GM21825 (cell line): ENCODE data around the gene SYNDIG1.

Source experiments
- ATAC-seq: cut with Tn5 transposase; IDR thresholded peaks from one replicate; pipeline ENCODE4 v1.9.1; 2021; ENCODE audit warnings: mild to moderate bottlenecking, moderate library complexity; ENCODE audit not compliant: unreplicated experiment

SYNDIG1 gene

DNA sequence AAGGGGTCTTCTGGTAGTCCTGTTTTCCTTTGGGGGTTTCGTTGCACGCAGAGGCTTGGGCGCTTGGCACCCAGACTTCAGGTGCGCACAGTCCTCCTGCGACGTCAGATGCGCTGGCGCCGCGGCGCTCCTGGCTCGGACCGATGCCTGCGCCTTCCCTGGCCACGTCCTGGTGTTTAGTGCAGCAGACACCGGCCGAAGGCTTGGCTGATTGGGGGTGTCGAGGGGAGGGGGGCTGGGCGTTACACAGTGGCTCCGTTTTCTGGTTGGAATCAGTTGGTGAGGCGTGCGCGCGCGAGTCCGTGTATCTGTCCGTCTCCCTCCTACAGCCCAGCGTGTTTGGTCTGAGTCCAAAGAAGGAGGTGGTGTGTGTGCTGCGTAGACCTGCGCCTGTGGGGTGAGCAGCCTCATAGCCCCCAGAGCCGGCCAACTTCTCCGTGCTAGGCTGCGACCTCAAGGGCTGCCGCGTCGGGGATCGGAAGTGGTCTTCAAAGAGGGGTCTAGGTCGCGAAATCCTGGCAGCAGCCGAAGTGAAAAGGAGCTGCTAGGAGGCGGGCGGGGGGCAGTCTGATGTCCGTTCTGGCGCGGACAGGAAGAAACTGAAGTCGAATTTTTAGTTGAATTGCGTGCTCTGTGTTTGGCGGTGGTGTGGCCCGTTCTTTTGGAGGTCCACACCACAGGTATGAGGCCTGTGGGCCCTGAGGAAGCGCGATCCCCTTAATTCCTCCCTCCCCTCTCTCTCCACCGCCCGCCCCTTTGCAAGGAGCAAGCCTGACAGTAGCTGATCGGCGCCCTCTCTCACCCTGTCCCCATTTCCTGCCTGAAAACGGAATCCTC, 1.5 kb downstream of the SYNDIG1 start:
- ATAC-seq = no peak

DNA sequence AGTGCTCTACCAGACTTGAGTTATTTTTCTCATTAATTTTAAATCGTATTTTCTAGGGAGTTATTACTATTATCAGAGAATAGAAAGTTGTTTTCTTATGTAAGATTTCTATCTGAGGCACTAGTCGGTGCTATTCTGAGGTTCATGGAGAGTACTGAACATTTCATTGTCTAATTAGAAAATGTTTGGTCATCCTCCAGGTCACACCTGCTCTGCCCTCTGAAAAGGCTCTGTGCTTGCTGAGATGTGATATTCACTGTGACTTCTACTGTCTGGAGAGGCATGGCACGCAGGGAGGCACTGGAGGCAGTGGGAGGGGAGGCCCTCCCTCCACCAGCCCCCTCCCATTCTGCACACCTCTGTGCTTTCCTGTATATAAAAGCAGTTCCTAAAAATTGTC, 3.0 kb downstream of the SYNDIG1 start:
- no peak for ATAC-seq

DNA sequence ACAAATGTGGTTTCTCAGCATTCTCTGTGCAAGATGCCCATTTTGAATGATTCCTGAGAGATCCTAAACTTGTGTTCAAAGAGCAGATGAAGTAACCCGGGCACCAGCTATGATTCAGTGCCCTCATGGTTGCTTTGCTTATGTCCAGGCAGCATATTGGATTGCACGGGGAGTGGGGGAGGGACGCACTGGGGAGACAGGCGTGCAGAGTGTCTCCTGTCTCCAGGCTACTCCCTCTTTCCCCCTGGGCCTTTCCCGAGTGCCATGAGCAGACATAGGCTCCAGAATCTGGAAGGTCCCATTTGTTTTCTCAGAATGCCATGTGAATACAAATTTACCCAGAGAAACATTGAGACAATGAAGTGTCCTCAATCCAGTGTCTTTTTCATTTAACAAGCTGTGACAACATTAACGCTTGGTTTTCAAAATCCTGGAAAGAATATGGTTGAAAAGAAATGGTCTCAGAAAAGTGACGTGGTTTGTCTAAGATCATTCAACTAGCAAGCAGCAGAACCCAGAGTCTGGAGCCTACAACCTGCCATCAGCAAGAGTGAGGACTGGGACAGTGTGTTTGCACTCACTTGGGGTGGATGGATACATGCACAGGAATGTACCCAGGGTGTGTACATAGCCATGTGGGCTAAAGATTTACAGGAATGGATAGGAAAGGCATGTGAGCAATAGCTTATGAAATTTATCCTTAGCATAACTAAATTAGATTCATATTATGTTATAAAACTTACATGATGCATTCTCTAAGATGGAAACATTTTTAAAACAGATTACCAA, 4.2 kb downstream of the SYNDIG1 start:
- ATAC-seq = no peak

DNA sequence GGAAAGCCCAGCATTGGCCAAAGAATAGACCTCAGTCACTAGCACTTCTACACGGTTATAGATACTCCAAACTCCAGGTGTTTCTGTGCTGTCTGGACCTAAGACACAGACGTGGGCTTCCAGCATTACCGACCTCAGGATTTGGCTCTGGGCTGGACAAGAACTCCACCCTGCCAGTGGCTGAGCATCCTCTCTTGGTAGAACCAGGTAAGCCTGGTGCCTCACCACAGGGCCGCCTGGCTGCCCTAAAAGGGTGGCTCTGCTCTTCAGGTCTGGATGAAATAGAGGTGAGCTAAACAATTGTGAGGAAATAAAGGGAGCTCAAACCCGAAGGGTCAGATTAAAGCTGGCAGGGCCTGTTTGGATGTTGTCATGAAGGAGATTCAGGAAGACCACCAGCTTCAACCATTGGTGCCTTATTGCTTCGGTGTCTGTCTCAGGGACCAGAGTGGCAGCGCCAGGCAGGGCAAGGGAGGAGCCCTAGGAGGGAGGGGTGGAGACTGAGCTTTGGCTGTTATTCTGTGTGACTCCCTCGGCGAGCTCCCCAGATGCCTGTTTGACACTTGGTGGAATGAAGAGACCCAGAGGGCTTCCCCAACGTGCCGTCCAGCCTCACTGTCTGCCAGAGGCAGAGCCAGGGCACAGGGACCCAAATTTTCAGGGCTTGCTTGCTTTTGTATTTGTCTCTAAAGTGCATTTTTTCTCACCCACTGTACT, 8.6 kb downstream of the SYNDIG1 start:
- ATAC-seq = no peak

DNA sequence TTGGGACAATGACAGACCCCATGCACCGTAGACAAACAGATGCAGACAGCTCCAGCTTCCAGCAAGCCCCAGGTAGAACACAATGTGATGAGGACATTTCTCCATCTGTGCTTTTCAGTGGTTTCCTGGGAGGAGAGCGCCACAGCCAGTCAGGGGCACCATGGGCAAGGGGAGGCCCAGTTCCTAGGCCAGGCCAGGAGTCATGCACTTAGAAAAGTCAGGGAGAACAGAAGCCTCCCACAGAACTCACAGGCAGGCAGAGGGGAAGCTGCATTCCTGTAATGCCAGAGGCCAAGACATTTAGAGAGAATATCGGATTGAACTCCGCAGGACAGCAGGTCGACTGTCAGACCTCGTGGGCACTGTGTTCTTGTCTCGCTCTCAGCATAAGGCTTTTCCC, 9.2 kb downstream of the SYNDIG1 start:
- no peak for ATAC-seq

DNA sequence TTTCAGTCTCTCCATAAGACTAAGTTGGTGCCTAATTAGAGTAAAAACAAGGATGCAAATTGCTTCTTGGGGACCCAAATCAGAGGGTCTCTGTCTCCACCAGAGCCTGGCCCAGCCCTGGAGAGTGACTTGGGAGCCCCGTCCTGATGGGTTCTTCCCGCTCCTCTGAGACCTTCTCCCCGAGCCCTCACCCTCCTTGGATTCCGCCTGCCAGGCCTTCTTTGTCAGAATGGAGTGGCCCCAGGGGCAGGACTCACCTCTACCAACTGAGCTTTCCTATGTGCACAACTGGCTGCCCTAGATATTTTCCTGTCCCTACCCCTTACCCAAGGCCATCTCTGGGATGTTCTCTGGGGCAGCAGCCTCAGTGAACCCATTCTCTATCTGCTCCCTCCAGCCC, 9.7 kb downstream of the SYNDIG1 start:
- no peak for ATAC-seq

DNA sequence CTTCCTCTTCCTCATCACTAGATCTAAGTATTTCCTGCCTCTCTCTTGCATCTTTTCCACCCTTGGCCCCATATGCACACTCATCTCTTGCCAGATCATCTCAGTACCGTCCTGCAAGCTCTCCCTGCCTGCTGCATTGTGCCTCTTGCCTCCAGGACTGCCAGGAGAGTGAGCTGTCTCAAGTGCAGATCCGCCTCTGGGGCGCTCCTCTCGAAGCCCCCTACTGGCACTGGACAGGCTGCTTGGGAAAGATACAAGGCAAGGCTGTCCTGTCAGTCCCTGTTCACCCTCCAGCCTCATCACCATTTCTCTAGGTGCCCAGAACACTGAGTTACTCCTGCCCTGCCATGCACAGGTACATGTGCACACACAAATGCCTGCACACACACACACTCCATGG, 10.2 kb downstream of the SYNDIG1 start:
- no peak for ATAC-seq

DNA sequence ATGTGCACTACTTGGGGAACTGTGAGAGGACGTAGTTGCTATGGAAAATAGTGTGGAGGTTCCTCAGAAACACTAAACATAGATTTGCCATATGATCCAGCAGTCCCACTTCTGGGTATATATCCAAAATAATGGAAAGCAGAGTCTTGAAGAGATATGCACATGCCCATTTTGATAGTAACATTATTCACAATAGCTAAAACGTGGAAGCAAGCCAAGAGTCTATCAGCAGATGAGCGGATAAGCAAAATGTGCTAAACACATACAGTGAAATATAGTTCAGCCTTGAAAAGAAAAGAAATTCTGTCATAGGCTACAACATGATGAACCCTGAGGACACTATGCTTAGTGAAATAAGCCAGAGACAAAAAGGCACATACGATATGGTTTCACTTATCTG, 11.1 kb downstream of the SYNDIG1 start:
- no peak for ATAC-seq

DNA sequence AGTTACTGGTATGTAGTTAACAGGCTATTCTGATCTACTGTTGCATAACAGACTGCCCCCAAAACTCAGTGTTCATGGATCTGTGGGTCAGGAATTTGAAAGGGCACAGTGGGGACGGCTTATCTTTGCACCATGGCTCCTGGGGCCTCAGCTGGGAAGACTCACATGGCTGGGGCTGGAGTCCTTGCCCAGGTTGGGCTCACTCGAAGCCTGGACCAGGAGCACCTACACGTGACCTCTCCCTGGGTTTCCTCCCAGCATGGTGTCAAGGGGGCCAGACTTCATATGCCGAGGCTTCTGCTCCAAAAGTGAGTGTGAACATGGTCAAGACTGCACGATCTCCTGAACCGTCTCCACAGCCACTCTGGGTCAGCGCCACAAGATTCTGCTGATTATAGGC, 11.7 kb downstream of the SYNDIG1 start:
- no peak for ATAC-seq

DNA sequence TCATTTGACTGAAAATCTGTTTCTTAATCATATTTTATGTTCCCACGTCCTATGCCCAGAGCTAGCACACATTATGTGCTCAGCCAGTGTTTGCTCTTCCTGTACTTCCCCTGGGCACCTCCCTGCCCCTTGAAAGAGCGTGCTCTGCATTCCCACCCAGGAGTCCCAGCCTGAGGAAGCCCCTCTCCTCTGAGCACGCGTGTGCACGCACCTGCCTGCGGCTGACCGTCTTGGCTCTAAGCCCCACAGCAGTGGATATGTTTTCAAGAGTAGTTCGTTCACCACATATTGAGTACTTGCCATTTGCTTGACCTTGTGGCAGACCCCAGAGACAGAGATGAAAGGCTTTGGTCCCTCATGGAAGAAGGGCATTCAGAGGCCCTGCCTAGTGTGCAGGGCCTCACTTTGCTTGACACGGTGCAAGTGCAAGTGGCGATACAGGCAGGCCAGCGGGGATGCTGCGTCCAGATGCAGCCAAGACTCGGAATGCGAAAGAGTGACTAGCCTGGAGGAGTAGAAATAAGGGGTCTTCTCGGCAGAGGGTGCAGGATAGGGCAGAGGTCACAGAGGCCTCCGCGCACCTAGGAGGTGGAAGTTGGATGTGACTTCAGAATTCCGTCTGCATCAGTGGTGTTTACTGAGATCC, 14.1 kb downstream of the SYNDIG1 start:
- no peak for ATAC-seq

DNA sequence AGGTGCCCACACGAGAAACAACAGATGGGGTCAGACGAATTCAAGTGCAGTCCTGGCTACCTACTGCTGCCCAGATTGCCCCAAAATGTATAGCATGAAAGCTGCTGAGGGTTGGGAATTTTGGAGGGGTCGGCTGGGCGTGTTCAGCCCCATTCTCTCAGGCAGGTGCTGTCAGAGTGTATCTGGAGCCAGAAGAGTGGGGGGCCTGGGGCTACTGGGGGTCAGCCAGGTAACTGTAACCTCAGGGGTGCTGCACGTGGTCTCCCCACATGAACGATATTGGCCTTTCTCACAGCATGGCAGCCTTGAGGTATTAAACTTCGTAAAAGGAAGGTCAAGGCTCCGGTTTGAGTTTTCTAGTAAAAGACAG, 14.6 kb downstream of the SYNDIG1 start:
- no peak for ATAC-seq

DNA sequence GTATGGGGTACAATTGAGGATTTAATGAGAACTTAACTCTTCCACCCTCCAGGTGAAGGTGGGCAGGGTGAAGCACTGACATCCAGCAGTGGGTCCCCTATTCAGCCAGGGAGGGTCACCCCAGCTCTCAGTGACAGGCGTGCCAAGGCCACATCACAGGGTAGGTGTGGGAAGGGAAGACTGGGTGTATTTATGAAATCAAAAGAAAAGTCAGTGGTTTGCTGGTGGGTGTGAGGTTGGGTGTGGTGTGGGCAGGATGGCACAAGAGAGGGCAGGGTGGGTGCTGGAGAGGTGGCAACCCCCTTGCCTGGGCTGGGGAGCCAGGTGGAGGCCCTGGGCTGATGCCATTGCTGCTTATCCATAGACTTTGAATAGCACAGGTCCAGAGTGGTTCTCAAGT, 16.6 kb downstream of the SYNDIG1 start:
- ATAC-seq = no peak

DNA sequence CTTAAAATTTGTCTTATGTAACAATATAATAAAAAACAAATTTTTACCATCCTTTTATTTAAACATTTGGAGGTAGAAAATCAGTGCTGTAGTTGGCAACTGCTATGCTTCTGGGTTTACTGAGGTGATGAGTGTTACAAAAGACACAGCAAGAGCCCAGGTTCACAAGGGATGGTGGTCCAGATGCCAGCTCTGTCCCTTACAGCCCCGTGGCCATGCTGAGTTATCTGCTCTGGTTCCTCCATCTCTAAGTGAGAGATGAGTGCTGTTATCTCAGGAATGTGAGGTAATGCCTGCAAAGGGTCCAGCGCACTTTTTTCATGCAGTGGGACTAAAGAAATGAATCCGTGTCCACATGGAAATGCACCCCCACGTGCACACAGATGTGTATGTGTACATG, 17.8 kb downstream of the SYNDIG1 start:
- no peak for ATAC-seq

DNA sequence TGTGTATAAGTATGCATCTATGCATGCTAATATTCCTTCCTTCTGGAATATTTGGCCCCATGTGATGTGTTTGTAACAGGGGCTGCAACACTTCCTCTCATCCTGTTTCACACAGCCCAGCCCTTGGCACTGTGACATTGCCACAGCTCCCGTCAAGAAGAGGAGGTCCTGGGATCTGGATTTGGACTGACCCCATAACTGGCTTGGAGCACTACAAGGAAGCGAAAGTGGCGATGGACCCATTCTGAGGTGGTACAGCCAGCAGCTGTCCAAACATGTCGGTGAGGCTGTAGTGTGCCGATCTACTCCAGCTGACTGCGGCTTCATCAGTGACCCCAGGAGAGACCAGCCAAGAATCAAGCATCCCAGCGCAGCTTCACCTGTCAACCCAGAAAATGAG, 18.2 kb downstream of the SYNDIG1 start:
- ATAC-seq = no peak

DNA sequence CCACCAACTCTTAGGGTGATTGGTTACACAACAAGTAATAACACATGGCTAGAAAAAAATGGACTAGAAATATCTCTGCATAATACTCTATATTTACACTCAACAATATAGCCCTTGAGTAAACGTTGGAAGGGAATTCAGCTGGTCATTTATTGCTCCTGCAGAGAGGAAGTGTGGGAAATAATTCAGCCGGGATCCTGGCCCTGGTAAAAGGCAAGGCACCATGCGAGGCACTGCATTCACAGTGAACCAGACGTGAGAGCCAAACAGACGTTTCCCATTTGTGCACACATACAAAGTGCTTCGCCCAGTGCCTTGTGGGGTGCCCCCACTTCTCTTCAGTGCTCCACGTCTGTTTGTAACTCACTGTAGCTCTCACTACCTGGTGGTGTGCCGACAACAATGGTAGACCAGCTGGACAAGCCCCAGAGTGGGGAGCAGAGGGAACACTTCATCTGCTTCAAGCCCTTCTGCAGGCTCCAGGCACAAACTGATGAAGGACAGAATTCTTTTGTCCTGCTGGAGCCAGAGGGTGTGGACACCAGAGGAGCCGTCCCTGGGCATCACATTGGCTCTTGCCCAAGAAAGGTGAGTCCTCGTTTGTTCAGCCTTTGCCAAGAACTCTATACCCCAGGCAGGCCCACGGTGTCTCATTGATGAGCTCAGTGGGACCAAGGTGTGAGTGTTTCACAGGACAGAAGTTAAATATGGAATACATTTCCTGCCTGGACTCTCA, 18.8 kb downstream of the SYNDIG1 start:
- no peak for ATAC-seq

DNA sequence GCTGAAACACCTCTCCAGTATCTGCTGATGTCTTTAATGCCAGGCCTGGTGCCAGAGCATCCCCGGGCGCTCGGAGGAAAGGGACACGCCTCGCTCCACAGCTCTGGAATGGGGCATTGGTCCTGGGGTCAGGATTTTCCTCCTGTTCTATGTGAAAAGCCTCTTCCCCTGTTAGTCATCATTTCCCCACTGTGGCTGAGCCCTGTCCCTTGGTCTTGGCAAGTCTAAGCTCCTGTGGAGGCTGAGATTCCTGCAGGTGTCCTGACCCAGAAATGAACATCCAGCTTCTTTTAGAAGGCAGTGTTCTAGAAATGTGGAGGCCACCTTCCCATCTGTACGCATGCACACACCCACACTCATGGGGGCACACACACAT, 19.4 kb downstream of the SYNDIG1 start:
- ATAC-seq = no peak

DNA sequence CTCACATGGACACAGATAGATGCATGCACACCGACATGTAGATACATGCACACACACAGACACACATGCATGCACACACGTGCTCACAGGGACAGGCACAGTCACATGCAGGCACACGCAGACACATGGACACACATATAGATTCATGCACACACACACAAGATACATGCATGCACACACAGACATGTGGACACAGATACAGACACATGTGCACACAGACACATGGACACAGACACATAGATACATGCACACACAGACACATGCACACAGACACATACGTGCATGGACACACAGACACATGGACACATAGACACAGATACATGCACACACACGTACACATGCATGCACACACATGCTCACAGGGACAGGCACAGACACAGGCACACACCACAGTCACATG, 19.8 kb downstream of the SYNDIG1 start:
- ATAC-seq = no peak

DNA sequence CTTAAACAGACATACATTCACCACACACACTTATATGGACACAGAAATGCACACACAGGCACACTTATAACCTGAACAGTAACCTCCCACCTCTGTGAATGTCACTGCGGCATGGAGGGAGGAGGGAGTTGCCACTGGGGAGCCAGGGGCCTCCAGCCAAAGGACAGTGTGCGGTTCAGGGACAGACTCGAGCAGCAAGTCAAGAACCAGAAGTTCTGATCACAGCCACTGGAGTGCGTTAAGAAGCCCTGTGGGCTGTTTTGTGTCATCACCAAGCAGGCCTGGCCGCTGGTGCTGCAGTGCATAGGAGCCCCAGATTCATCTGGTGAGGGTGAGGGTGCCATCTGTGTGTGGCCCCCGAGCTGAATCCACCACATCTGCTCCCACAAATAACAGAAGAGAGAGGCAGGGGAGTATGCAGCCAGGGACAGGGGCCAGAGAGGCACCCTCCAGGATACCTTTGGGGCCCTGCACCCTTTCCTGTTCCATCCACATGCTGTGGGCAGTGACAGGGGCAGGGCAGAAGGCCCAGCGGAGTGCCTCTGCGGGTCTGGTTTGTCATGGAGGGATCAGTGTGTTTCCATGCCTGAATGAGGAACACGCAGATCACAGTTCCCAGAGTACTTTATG, 20.3 kb downstream of the SYNDIG1 start:
- no peak for ATAC-seq

DNA sequence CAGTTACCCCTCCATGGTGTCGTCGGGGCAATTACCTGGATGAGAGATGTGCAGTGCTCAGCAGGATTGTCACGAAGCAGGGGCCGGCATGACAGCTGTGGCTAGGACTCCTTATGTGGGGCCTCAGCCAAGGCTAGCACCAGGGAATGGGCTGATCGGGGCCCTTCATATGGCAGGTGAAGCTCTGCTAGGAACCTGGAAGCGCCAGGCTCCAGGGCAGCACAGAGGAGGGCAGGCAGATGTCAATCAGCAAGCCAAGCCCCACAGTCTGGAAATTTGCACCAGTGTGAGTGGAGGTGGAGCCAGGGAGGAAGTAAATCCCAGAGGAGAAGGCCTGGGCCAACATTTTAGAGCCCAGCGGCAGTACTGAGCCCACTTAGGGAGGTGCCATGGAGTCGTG, 21.2 kb downstream of the SYNDIG1 start:
- no peak for ATAC-seq

DNA sequence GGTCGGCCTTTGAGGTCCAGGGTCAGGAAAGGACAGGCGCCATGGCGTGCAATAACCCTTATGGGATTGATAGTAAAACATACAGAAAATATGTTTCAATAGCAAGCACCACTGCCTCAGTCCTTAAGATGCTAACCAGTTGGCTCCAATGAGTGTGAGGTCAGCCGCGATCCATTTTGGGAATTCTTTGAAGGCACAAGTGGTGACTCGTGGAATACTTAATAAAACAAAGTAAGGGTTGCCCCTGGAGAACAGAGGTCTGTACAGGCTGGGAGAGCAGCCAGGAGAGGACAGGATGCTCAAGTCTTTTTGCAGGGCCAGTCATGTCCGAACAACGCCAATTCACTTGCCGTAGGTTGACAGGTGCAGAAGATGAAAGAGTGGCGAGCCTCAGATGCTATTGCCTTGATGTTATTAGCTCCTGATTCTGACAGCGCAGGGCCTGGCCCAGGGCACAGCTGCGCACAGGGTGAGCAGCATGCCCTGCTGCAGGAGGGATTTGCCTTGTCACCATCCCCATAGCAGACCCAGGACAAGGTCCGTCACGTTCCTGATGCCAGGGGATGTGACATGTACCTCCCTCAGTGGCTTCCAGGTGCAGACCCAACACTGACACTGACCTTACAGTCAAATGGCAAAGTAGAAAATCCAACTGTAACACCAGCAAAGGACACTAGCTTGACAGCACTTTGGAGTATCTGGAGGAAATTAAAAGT, 21.8 kb downstream of the SYNDIG1 start:
- no peak for ATAC-seq
